Spleen (tissue), 11 donors: Measurements from ENCODE around the gene TWIST2. TPM values are rescaled to one million over a fixed set of nuclear protein-coding genes. Genes with fewer than 3 reads are reported as not detected.

ENCODE experiments used
- DNase-seq: peaks from one replicate; pipeline ENCODE4 v3.0.0-alpha.2; 2020
- H3K27ac ChIP-seq, 8 donors: fragments of 200-600 bp; sonication (generic) in 7 of 8; 1 replicate in 4 of 8; 2 replicates in 4 of 8; pipeline versions ENCODE4 v1.5.0 to v1.8.0; 2016 to 2021; ENCODE audit warnings: inconsistent platforms in 4 of 8, mild to moderate bottlenecking in 4 of 8, moderate library complexity in 1 of 8
- H3K27me3 ChIP-seq, 7 donors: fragments of 200-600 bp; sonication (generic) in 6 of 7; replicated peaks in 1 of 7; 1 replicate in 4 of 7; 2 replicates in 3 of 7; pipeline versions ENCODE4 v1.5.0 to v1.8.0; 2016 to 2021; ENCODE audit warnings: inconsistent platforms in 3 of 7, mild to moderate bottlenecking in 1 of 7
- H3K36me3 ChIP-seq, 6 donors: fragments of 200-600 bp; sonication (generic) in 5 of 6; 1 replicate in 4 of 6; 2 replicates in 2 of 6; pipeline versions ENCODE4 v1.5.0 to v1.8.0; 2016 to 2021; ENCODE audit warnings: inconsistent platforms in 2 of 6
- H3K4me1 ChIP-seq, 6 donors: fragments of 200-600 bp; sonication (generic) in 5 of 6; 1 replicate in 3 of 6; 2 replicates in 3 of 6; pipeline versions ENCODE4 v1.5.0 to v1.8.0; 2016 to 2021; ENCODE audit warnings: inconsistent platforms in 3 of 6
- H3K4me3 ChIP-seq, 8 donors: fragments of 200-600 bp; sonication (generic) in 7 of 8; 1 replicate in 4 of 8; 2 replicates in 4 of 8; pipeline versions ENCODE4 v1.5.0 to v1.8.0; 2016 to 2021; ENCODE audit warnings: inconsistent platforms in 4 of 8, mild to moderate bottlenecking in 4 of 8, moderate library complexity in 2 of 8
- H3K9me3 ChIP-seq, 8 donors: fragments of 200-600 bp; sonication (generic) in 7 of 8; 1 replicate in 4 of 8; 2 replicates in 4 of 8; pipeline versions ENCODE4 v1.5.0 to v1.8.0; 2016 to 2021; ENCODE audit warnings: inconsistent platforms in 4 of 8
- CTCF ChIP-seq, 11 experiments: fragments of 200-600 bp in 7 of 11; fragments of 450-650 bp in 4 of 11; sonication (generic) in 4 of 11; IDR thresholded peaks in 8 of 11; conservative IDR thresholded peaks in 3 of 11; 1 replicate in 7 of 11; 2 replicates in 4 of 11; pipeline versions ENCODE4 v1.4.0 to v1.8.0; 2016 to 2021; ENCODE audit warnings: antibody characterized with exemption in 11 of 11, inconsistent platforms in 4 of 11, mild to moderate bottlenecking in 1 of 11
- POLR2A ChIP-seq, 3 donors: fragments of 450-650 bp; IDR thresholded peaks; one replicate each; pipeline ENCODE4 v1.5.1; 2017; ENCODE audit warnings: antibody characterized with exemption in 3 of 3, mild to moderate bottlenecking in 1 of 3
- POLR2AphosphoS5 ChIP-seq, 3 donors: sonication (generic); formaldehyde crosslinking; IDR thresholded peaks; one replicate each; pipeline ENCODE4 v1.5.1; 2017; ENCODE audit warnings: antibody characterized with exemption in 3 of 3
- WGBS, 5 donors: extraction: QIAGEN DNeasy Blood & Tissue Kit in 3 of 5; methylation state at CpG; one replicate each; pipeline versions ENCODE4 v1.1.5 to v1.1.7; 2013 to 2018; 5-methylcytosine and 5-hydroxymethylcytosine counted together
- intact Hi-C: fragments of 100-400 bp; cut with DNase I; formaldehyde crosslinking; loops from one replicate; pipeline ENCODE4 v1.15.0; 2023; ENCODE audit warnings: low total_unique reads
- polyA plus RNA-seq, 3 donors: library from polyadenylated mRNA; stranded (reverse); fragments of 200-250 nt; gene quantifications; one replicate each; pipeline ENCODE4 v1.2.1, GENCODE V29; 2013
- total RNA-seq, 7 donors: library from RNA; depleted of rRNA in 3 of 7; stranded (reverse); fragments of >200 nt in 3 of 7; fragmentation: NEBNext Ultra II Directional in 4 of 7; extraction: Animal tissue kit (Norgen Biotek cat#: 25700) in 4 of 7; gene quantifications; one replicate each; pipeline versions ENCODE4 v1.1.0 to v1.2.1, GENCODE V29; 2016 to 2021
- donor health status: healthy with polysubstance abuse.
- donor health status: DM: no; HTN: no; CAD: no; lungs with moderate emphysema.
- donor health status: DM: no; HTN: no; CAD: no.
- donor health status: Bipolar disorder and iron deficiency.
- donor health status: healthy.
- donor health status: DM: no; HTN: no; CAD: no.
- donor health status: DM: yes; HTN: yes; CAD: no.

Gene TWIST2
- total and polyA plus RNA-seq, 10 donors = 1.7 to 9.0 (median 2.4) TPM

- TF ChIP-seq POLR2A (IDR thresholded peaks at IDR 0.05) (no peak), POLR2AphosphoS5 (IDR thresholded peaks at IDR 0.05) (no peak), CTCF (IDR thresholded peaks at IDR 0.05 in 8 of 11, conservative IDR thresholded peaks at IDR 0.05 in 3 of 11) (no peak)
- H3K27me3 ChIP-seq = peaks cover 0 to 61% (median 2%) of the 10 kb centered on the region in 7 donors
- no peaks in the 10 kb centered on the region for H3K36me3 ChIP-seq
- H3K27ac ChIP-seq = peak overlapping the region in 6 of 8 donors; percentile 26 to 50 (median 42)
- DNase-seq = no peak
- no peak overlapping the region for H3K4me3 ChIP-seq
- 76 to 89% (median 81%) methylated on average over 6 of the region's 6 CpGs for WGBS, 5 donors
- peaks cover 0 to 12% (median 4%) of the 10 kb centered on the region in 8 donors for H3K9me3 ChIP-seq
- intact Hi-C loops = no loop called here
- H3K4me1 ChIP-seq = peaks cover 0 to 5% (median 0%) of the 10 kb centered on the region in 6 donors
These were observed 82.3 kb downstream of the TWIST2 start for GRCh38 chr2:238930216-238930615.

- TF ChIP-seq CTCF (IDR thresholded peaks at IDR 0.05 in 8 of 11, conservative IDR thresholded peaks at IDR 0.05 in 3 of 11) = no peak
- no peak for TF ChIP-seq POLR2A (IDR thresholded peaks at IDR 0.05)
- TF ChIP-seq POLR2AphosphoS5 (IDR thresholded peaks at IDR 0.05) = no peak
- peak; percentile 52 for DNase-seq
- H3K27me3 ChIP-seq = peaks cover 0 to 16% (median 0%) of the 10 kb centered on the region in 7 donors
- intact Hi-C loops = no loop called here
- no peak overlapping the region for H3K4me3 ChIP-seq
- WGBS, 5 donors = 82 to 92% (median 87%) methylated on average over 15 of the region's 15 CpGs
- no peaks in the 10 kb centered on the region for H3K4me1 ChIP-seq
- H3K27ac ChIP-seq = no peak overlapping the region
- H3K36me3 ChIP-seq = no peaks in the 10 kb centered on the region
- peaks cover 0 to 12% (median 4%) of the 10 kb centered on the region in 8 donors for H3K9me3 ChIP-seq
These were observed 88.5 kb downstream of the TWIST2 start for GRCh38 chr2:238936162-238937052.

GRCh38 chr2:238938003-238938400 lies 90.1 kb downstream of the TWIST2 start:
- peaks cover 0 to 9% (median 0%) of the 10 kb centered on the region in 7 donors for H3K27me3 ChIP-seq
- no peaks in the 10 kb centered on the region for H3K36me3 ChIP-seq

More at GRCh38 chr2:238938003-238938400, 90.1 kb downstream of the TWIST2 start:
- Histone ChIP-seq H3K27ac (peak overlapping the region in 4 of 8 donors; percentile 4 to 50 (median 30)), H3K4me3 (no peak overlapping the region), H3K4me1 (no peaks in the 10 kb centered on the region), H3K9me3 (peaks cover 0 to 12% (median 4%) of the 10 kb centered on the region in 8 donors)
- intact Hi-C loops = no loop called here
- WGBS, 5 donors = 59 to 68% (median 64%) methylated on average over 3 to 9 of the region's 9 CpGs
- peak; percentile 41 for DNase-seq
- TF ChIP-seq CTCF (IDR thresholded peaks at IDR 0.05 in 8 of 11, conservative IDR thresholded peaks at IDR 0.05 in 3 of 11) = no peak
- no peak for TF ChIP-seq POLR2AphosphoS5 (IDR thresholded peaks at IDR 0.05)
- no peak for TF ChIP-seq POLR2A (IDR thresholded peaks at IDR 0.05)
